ENCODE measurements around the gene CDH12.

DNA sequence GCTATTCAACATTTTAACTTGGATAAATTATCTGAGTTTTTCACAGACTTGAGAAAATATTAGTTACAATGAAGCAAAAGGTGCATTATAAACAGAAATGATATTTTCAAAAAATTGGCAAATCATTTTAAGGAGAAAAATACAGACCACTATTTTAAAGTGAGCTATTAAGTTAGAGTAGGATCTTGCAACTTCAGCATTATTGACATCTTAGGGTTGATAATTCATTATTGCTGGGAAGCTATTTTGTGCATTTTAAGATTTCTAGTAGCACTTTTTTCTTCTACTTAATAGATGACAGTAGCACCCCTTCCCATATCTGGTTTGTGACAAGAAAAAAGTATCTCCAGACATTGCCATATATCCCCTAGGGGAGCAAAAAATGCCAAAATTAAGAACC is 774.1 kb downstream of the CDH12 start:
- TF ChIP-seq, protein P1, sequence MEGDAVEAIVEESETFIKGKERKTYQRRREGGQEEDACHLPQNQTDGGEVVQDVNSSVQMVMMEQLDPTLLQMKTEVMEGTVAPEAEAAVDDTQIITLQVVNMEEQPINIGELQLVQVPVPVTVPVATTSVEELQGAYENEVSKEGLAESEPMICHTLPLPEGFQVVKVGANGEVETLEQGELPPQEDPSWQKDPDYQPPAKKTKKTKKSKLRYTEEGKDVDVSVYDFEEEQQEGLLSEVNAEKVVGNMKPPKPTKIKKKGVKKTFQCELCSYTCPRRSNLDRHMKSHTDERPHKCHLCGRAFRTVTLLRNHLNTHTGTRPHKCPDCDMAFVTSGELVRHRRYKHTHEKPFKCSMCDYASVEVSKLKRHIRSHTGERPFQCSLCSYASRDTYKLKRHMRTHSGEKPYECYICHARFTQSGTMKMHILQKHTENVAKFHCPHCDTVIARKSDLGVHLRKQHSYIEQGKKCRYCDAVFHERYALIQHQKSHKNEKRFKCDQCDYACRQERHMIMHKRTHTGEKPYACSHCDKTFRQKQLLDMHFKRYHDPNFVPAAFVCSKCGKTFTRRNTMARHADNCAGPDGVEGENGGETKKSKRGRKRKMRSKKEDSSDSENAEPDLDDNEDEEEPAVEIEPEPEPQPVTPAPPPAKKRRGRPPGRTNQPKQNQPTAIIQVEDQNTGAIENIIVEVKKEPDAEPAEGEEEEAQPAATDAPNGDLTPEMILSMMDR (IDR thresholded peaks at IDR 0.05; ENCODE audit: insufficient read depth, low read depth, low read length), result no peak
- TF ChIP-seq EZH2 (IDR thresholded peaks at IDR 0.05; ENCODE audit: insufficient read depth, low read length), result no peak
